Esophagus squamous epithelium (tissue), 4 donors: ENCODE measurements around the gene CTIF.

Source experiments
- POLR2A ChIP-seq, 4 donors: fragments of 450-650 bp; IDR thresholded peaks; one replicate each; pipeline ENCODE4 v1.6.1; 2017; ENCODE audit warnings: antibody characterized with exemption in 4 of 4, mild to moderate bottlenecking in 4 of 4, moderate library complexity in 3 of 4
- TF ChIP-seq, protein P1 (sequence below), 6 experiments: fragments of 450-650 bp in 4 of 6; fragments of 200-600 bp in 2 of 6; sonication (generic) in 2 of 6; IDR thresholded peaks; one replicate each; pipeline ENCODE4 v1.5.1; 2016 to 2019; ENCODE audit warnings: antibody characterized with exemption in 6 of 6, mild to moderate bottlenecking in 4 of 6, moderate library complexity in 4 of 6

DNA sequence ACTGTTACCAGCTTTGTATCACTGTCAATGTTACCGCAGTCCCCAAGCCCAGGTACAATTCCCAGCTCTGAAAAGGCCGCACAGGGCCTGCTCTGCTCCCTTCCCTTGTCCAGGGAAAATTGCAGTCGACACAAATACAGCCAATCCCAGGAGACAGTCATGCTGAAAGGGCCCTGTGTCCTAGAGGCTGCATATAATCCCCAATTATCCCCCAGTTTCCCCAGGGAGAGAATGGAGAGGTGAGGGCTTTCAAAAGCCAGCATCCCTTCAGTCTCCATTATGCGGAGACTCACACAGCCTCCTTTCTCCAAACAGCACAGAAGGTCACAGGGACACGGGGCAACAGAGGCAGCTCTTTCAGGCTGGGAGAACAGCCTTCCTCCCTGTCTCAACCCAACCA is 17.1 kb upstream of the CTIF start:
- TF ChIP-seq, protein P1, sequence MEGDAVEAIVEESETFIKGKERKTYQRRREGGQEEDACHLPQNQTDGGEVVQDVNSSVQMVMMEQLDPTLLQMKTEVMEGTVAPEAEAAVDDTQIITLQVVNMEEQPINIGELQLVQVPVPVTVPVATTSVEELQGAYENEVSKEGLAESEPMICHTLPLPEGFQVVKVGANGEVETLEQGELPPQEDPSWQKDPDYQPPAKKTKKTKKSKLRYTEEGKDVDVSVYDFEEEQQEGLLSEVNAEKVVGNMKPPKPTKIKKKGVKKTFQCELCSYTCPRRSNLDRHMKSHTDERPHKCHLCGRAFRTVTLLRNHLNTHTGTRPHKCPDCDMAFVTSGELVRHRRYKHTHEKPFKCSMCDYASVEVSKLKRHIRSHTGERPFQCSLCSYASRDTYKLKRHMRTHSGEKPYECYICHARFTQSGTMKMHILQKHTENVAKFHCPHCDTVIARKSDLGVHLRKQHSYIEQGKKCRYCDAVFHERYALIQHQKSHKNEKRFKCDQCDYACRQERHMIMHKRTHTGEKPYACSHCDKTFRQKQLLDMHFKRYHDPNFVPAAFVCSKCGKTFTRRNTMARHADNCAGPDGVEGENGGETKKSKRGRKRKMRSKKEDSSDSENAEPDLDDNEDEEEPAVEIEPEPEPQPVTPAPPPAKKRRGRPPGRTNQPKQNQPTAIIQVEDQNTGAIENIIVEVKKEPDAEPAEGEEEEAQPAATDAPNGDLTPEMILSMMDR (IDR thresholded peaks at IDR 0.05), result no peak
- TF ChIP-seq POLR2A (IDR thresholded peaks at IDR 0.05), result no peak
